Activated CD4-positive, alpha-beta T cell treated with anti-CD3 and anti-CD28 coated beads, Interleukin-2, amount 10 ng/mL, durations not matched to agents 24 days and 14 days (primary cell): ENCODE results near the gene RNF223. TPM values are rescaled to one million over a fixed set of nuclear protein-coding genes. Genes with fewer than 3 reads are reported as not detected.
"Not testable (repeated sequence)": the region's sequence is repeated elsewhere in the genome, so short reads cannot be mapped to it uniquely, and the experiment has no call there.

Experiments
- DNase-seq: peaks from one replicate; pipeline ENCODE4 v3.0.0; 2022
- H3K27ac Mint-ChIP-seq: one replicate; pipeline ENCODE4 v1.8.0; 2022; ENCODE audit warnings: mild to moderate bottlenecking, mixed read lengths
- H3K27me3 Mint-ChIP-seq: one replicate; pipeline ENCODE4 v1.8.0; 2022; ENCODE audit warnings: mixed read lengths
- H3K36me3 Mint-ChIP-seq: one replicate; pipeline ENCODE4 v1.8.0; 2022; ENCODE audit warnings: low read depth, mild to moderate bottlenecking, mixed read lengths
- H3K4me1 Mint-ChIP-seq: one replicate; pipeline ENCODE4 v1.8.0; 2021; ENCODE audit warnings: mixed read lengths
- H3K4me3 Mint-ChIP-seq: one replicate; pipeline ENCODE4 v1.8.0; 2022; ENCODE audit warnings: mild to moderate bottlenecking, moderate library complexity, mixed read lengths
- H3K9me3 Mint-ChIP-seq: one replicate; pipeline ENCODE4 v1.8.0; 2021; ENCODE audit warnings: mixed read lengths
- intact Hi-C: fragments of 100-400 bp; cut with micrococcal nuclease; formaldehyde crosslinking; loops from one replicate; pipeline ENCODE4 v1.15.1; 2023
- total RNA-seq: library from RNA; stranded (reverse); gene quantifications from 2 replicates; pipeline ENCODE4 v1.2.3, GENCODE V29; 2022

The RNF223 gene
- total RNA-seq, 1 donor from 2014 or later = not detected

DNA sequence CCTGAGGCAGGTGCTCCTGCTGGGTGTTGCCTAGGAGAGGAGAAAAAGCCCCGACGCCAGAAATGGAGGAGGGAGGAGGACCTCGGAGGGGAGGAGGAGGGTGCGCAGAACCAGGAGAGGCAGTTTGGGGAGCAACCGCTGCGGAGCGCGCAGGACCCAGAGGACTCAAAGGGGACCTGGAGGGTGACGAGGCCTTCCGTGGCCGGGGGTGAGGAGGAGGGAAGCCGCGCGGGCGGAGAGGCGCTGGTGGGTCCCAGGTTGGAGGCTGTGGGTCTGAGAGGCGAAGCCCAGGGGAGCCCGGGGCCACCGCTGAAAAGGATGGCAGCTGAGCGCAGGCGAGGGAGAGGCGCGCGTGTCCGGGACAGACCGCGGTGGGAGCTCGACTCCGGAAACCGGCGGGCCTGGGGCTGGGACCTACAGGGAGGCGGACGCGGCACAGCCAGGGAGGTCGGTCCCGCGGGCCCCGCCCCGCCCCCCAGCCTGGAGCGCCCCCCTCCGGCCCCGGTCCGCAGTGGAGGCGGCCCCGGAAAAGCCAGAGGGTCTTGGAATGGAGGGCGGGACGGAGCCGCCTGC, 15.1 kb downstream of the RNF223 start:
- Mint-ChIP-seq H3K9me3 (no peaks in the 10 kb centered on the region), H3K27ac (peak overlapping the region; percentile 29), H3K36me3 (peaks cover 4% of the 10 kb centered on the region), H3K4me1 (peaks cover 23% of the 10 kb centered on the region), H3K27me3 (peaks cover 19% of the 10 kb centered on the region), H3K4me3 (peak overlapping the region; percentile 88)
- intact Hi-C loops = loop anchor here (1.0 to 5.0 kb wide), 3 partner anchors 18 to 248 kb away; partner anchors contain the start of genes ACAP3 and PUSL1
- peak; percentile 89 for DNase-seq

DNA sequence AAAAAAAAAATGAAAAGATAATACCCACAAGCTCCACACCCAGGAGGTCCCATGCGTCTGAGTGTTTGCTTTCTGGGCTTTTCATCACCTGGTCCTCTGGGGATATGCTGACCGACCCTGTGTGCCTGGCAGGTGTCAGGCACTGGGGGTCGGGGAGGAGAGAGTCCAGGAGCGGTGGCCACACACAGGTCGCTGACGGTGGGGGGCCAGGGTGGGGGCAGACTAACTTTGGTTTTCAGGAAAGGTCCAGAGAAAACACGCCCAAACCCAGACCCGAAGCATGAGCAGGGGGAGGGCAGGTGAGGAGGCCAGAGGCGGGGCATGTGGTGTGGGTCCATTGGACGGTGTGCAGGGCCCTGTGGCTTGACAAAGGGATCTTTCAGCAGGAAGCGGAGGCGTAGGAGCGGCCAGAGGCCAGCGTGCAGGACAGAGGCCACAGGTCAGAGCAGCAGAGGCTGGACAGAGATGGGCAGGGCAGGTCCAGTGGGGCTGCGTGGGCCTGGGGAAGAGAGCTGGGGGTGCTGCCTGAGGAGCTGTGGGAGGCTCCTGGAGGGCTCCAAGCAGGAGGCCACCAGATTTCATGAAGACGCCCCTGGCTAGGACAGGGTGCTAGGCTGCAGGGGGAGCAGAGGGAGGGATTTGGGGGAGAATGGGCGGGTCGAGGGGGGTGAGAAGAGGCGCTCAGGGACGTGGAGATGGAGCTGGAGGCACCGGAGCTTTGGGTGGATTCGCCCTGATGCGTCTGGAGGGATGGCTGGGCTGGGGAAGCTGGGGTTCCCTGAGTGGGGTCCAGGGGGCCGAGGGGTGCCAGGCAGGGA, 15.8 kb downstream of the RNF223 start:
- Mint-ChIP-seq H3K4me3 (peak overlapping the region; percentile 88), H3K9me3 (no peaks in the 10 kb centered on the region)

GRCh38 chr1:1057769-1058087, 16.4 kb downstream of the RNF223 start:
- intact Hi-C loops = loop anchor here (2.0 to 5.0 kb wide), 2 partner anchors 17 to 250 kb away; partner anchors contain the start of genes ACAP3 and PUSL1
- peaks cover 21% of the 10 kb centered on the region for H3K4me1 Mint-ChIP-seq
- H3K36me3 Mint-ChIP-seq, DNase-seq, H3K9me3 Mint-ChIP-seq, H3K27ac Mint-ChIP-seq: not testable (repeated sequence)
- H3K4me3 Mint-ChIP-seq = peak overlapping the region; percentile 88
- peaks cover 19% of the 10 kb centered on the region for H3K27me3 Mint-ChIP-seq

More for the DNA sequence above, 15.8 kb downstream of the RNF223 start:
- Mint-ChIP-seq H3K27ac (no peak overlapping the region), H3K36me3 (peaks cover 4% of the 10 kb centered on the region), H3K27me3 (peaks cover 19% of the 10 kb centered on the region), H3K4me1 (peaks cover 23% of the 10 kb centered on the region)
- DNase-seq = no peak
- intact Hi-C loops = loop anchor here (2.0 to 5.0 kb wide), 2 partner anchors 17 to 249 kb away; partner anchors contain the start of genes ACAP3 and PUSL1

- Mint-ChIP-seq H3K4me3 (no peak overlapping the region), H3K9me3 (no peaks in the 10 kb centered on the region)
- intact Hi-C loops = loop anchor here (5.0 kb wide), 1 partner anchor 251 kb away; the partner anchor contains the start of genes ACAP3 and PUSL1
Observed at GRCh38 chr1:1055841-1056736, 18.0 kb downstream of the RNF223 start.

GRCh38 chr1:1054971-1055370, 19.1 kb downstream of the RNF223 start:
- H3K9me3 Mint-ChIP-seq = no peaks in the 10 kb centered on the region
- no peak overlapping the region for H3K27ac Mint-ChIP-seq
- no peak overlapping the region for H3K4me3 Mint-ChIP-seq
- peaks cover 2% of the 10 kb centered on the region for H3K36me3 Mint-ChIP-seq
- intact Hi-C loops = loop anchor here (5.0 kb wide), 1 partner anchor 252 kb away; the partner anchor contains the start of genes ACAP3 and PUSL1
- no peak for DNase-seq
- peaks cover 9% of the 10 kb centered on the region for H3K4me1 Mint-ChIP-seq
- H3K27me3 Mint-ChIP-seq = peaks cover 12% of the 10 kb centered on the region

More at GRCh38 chr1:1055841-1056736, 18.0 kb downstream of the RNF223 start:
- Mint-ChIP-seq H3K27me3 (peaks cover 18% of the 10 kb centered on the region), H3K36me3 (peaks cover under 1% of the 10 kb centered on the region), H3K27ac (no peak overlapping the region), H3K4me1 (peaks cover 17% of the 10 kb centered on the region)
- no peak for DNase-seq

- H3K27ac Mint-ChIP-seq = no peak overlapping the region
- intact Hi-C loops = no loop called here
- no peak for DNase-seq
- peaks cover 2% of the 10 kb centered on the region for H3K36me3 Mint-ChIP-seq
- H3K4me3 Mint-ChIP-seq = no peak overlapping the region
- peaks cover 12% of the 10 kb centered on the region for H3K27me3 Mint-ChIP-seq
- no peaks in the 10 kb centered on the region for H3K9me3 Mint-ChIP-seq
- H3K4me1 Mint-ChIP-seq = peaks cover 9% of the 10 kb centered on the region
Observed at GRCh38 chr1:1054099-1054700, 19.9 kb downstream of the RNF223 start.

- H3K27ac Mint-ChIP-seq = no peak overlapping the region
- H3K4me1 Mint-ChIP-seq = peaks cover 6% of the 10 kb centered on the region
- H3K4me3 Mint-ChIP-seq = no peak overlapping the region
- peaks cover 10% of the 10 kb centered on the region for H3K27me3 Mint-ChIP-seq
- H3K36me3 Mint-ChIP-seq = peaks cover 2% of the 10 kb centered on the region
- no peaks in the 10 kb centered on the region for H3K9me3 Mint-ChIP-seq
- no peak for DNase-seq
- intact Hi-C loops = no loop called here
Observed at GRCh38 chr1:1053682-1054081, 20.4 kb downstream of the RNF223 start.

GRCh38 chr1:1053022-1053421, 21.1 kb downstream of the RNF223 start:
- intact Hi-C loops = no loop called here
- no peak overlapping the region for H3K27ac Mint-ChIP-seq
- peaks cover 5% of the 10 kb centered on the region for H3K27me3 Mint-ChIP-seq
- H3K4me1 Mint-ChIP-seq = peaks cover 2% of the 10 kb centered on the region
- no peaks in the 10 kb centered on the region for H3K9me3 Mint-ChIP-seq
- H3K4me3 Mint-ChIP-seq = no peak overlapping the region
- H3K36me3 Mint-ChIP-seq = peaks cover 2% of the 10 kb centered on the region
- DNase-seq = no peak

DNA sequence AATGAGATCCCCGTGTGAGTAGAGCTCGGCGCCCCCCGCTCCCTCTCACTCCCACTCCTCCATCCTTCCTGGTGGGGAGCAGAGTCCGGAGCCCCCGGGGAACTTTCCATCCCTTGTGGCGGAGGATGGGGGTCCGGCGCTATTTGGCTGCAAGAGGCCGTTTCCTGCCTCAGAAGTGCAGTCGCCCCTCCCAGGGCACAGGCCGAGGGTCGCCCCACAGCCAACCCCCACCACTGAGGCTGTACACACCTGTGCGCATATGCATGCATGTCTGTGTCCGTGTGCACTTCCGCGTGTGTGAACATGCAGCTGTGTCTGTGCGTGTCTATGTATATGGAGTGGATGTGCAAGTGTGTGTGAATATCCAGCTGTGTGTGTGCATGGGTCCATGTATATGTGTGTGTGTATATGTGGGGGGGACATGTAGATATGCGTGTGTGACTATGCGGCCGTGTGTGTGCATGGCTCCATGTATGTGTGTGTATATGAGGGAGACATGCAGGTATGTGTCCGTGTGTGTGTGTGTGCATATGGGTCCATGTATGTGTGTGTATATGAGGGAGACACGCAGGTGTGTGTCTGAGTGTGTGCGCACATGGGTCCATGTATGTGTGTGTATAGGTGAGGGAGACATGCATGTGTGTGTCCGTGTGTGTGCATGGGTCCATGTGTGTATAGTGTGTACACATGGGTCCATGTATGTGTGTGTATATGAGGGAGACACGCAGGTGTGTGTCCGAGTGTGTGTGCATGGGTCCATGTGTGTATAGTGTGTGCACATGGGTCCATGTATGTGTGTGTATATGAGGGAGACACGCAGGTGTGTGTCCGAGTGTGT, 21.9 kb downstream of the RNF223 start:
- H3K4me1 Mint-ChIP-seq = peaks cover 2% of the 10 kb centered on the region
- no peak overlapping the region for H3K4me3 Mint-ChIP-seq
- H3K27me3 Mint-ChIP-seq = peaks cover 2% of the 10 kb centered on the region
- intact Hi-C loops = no loop called here
- no peaks in the 10 kb centered on the region for H3K9me3 Mint-ChIP-seq
- DNase-seq = no peak
- no peak overlapping the region for H3K27ac Mint-ChIP-seq
- peaks cover 2% of the 10 kb centered on the region for H3K36me3 Mint-ChIP-seq

DNA sequence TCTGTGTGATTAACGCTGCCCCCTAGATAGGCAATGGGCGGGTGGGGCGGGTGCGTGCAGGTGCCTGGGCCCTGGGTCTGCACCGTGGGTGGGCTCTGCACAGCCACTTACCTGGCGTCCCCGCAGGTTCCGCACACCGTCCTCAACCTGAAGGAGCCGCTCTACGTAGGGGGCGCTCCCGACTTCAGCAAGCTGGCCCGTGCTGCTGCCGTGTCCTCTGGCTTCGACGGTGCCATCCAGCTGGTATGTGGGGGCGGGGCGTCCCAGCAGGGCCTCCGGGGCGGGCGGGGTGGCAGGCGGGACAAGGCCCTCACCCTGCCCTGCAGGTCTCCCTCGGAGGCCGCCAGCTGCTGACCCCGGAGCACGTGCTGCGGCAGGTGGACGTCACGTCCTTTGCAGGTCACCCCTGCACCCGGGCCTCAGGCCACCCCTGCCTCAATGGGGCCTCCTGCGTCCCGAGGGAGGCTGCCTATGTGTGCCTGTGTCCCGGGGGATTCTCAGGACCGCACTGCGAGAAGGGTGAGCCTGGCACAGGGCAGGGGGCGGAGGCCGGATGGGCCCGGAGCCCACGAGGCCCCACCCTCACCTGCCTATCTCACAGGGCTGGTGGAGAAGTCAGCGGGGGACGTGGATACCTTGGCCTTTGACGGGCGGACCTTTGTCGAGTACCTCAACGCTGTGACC, 22.8 kb downstream of the RNF223 start:
- no peaks in the 10 kb centered on the region for H3K27me3 Mint-ChIP-seq
- H3K4me3 Mint-ChIP-seq = no peak overlapping the region
- intact Hi-C loops = no loop called here
- no peaks in the 10 kb centered on the region for H3K9me3 Mint-ChIP-seq
- no peak overlapping the region for H3K27ac Mint-ChIP-seq
- H3K36me3 Mint-ChIP-seq = peaks cover 3% of the 10 kb centered on the region
- peaks cover 2% of the 10 kb centered on the region for H3K4me1 Mint-ChIP-seq
- DNase-seq = no peak

GRCh38 chr1:1050577-1051052, 23.5 kb downstream of the RNF223 start:
- Mint-ChIP-seq H3K9me3 (no peaks in the 10 kb centered on the region), H3K36me3 (peaks cover 3% of the 10 kb centered on the region), H3K27me3 (no peaks in the 10 kb centered on the region), H3K4me1 (no peaks in the 10 kb centered on the region), H3K27ac (peak overlapping the region; percentile 25), H3K4me3 (no peak overlapping the region)
- DNase-seq = no peak
- intact Hi-C loops = no loop called here
